Neutrophil (primary cell): ENCODE results near the gene RAD51B.

ENCODE experiments used
- H3K27ac ChIP-seq: fragments of 200-600 bp; sonication (generic); 2 replicates; pipeline ENCODE4 v1.5.1; 2016; ENCODE audit warnings: mild to moderate bottlenecking, moderate library complexity
- H3K27me3 ChIP-seq: fragments of 200-600 bp; sonication (generic); 2 replicates; pipeline ENCODE4 v1.6.0; 2016; ENCODE audit warnings: mild to moderate bottlenecking
- H3K36me3 ChIP-seq: fragments of 200-600 bp; sonication (generic); 2 replicates; pipeline ENCODE4 v1.5.1; 2017
- H3K4me1 ChIP-seq, 2 experiments: fragments of 200-600 bp in 1 of 2; sonication (generic) in 1 of 2; 1 replicate in 1 of 2; 2 replicates in 1 of 2; pipeline versions ENCODE4 v1.5.1 to v1.6.1; 2013 to 2016; ENCODE audit warnings: low read depth in 1 of 2, low read length in 1 of 2, mild to moderate bottlenecking in 1 of 2, moderate library complexity in 1 of 2; ENCODE audit not compliant: control insufficient read depth in 1 of 2, insufficient read depth in 1 of 2
- H3K4me3 ChIP-seq, 2 experiments: fragments of 200-600 bp in 1 of 2; sonication (generic) in 1 of 2; 1 replicate in 1 of 2; 2 replicates in 1 of 2; pipeline ENCODE4 v1.5.1; 2013 to 2016; ENCODE audit warnings: low read depth in 1 of 2, low read length in 1 of 2, mild to moderate bottlenecking in 1 of 2, moderate library complexity in 1 of 2
- H3K9me3 ChIP-seq: fragments of 200-600 bp; sonication (generic); 2 replicates; pipeline ENCODE4 v1.5.1; 2016
- CTCF ChIP-seq: fragments of 200-600 bp; sonication (generic); IDR thresholded peaks from 2 replicates; pipeline ENCODE4 v1.5.1; 2016; ENCODE audit warnings: antibody characterized with exemption

RAD51B gene

GRCh38 chr14:68312300-68312699 is 492.7 kb downstream of the RAD51B start:
- no peaks in the 10 kb centered on the region for H3K27me3 ChIP-seq
- no peak overlapping the region for H3K4me3 ChIP-seq
- H3K4me1 ChIP-seq = peaks cover 0 to 9% of the 10 kb centered on the region in 2 experiments
- no peaks in the 10 kb centered on the region for H3K9me3 ChIP-seq
- TF ChIP-seq CTCF = no peak
- H3K36me3 ChIP-seq = no peaks in the 10 kb centered on the region
- no peak overlapping the region for H3K27ac ChIP-seq

GRCh38 chr14:68312884-68313610 is 493.5 kb downstream of the RAD51B start:
- no peaks in the 10 kb centered on the region for H3K36me3 ChIP-seq
- H3K27me3 ChIP-seq = no peaks in the 10 kb centered on the region
- H3K9me3 ChIP-seq = no peaks in the 10 kb centered on the region
- TF ChIP-seq CTCF = no peak
- H3K27ac ChIP-seq = no peak overlapping the region
- no peak overlapping the region for H3K4me3 ChIP-seq
- H3K4me1 ChIP-seq = peaks cover 0 to 9% of the 10 kb centered on the region in 2 experiments

GRCh38 chr14:68314642-68315041 is 495.1 kb downstream of the RAD51B start:
- Histone ChIP-seq H3K36me3 (no peaks in the 10 kb centered on the region), H3K27ac (no peak overlapping the region), H3K27me3 (no peaks in the 10 kb centered on the region), H3K4me1 (peaks cover 0 to 5% of the 10 kb centered on the region in 2 experiments), H3K9me3 (no peaks in the 10 kb centered on the region), H3K4me3 (no peak overlapping the region)
- no peak for TF ChIP-seq CTCF

GRCh38 chr14:68315081-68315480 is 495.5 kb downstream of the RAD51B start:
- Histone ChIP-seq H3K4me3 (no peak overlapping the region), H3K9me3 (no peaks in the 10 kb centered on the region), H3K36me3 (no peaks in the 10 kb centered on the region), H3K4me1 (peaks cover 0 to under 1% of the 10 kb centered on the region in 2 experiments), H3K27me3 (no peaks in the 10 kb centered on the region), H3K27ac (no peak overlapping the region)
- no peak for TF ChIP-seq CTCF

GRCh38 chr14:68316078-68316868 is 496.7 kb downstream of the RAD51B start:
- no peaks in the 10 kb centered on the region for H3K27me3 ChIP-seq
- H3K4me3 ChIP-seq = no peak overlapping the region
- H3K27ac ChIP-seq = no peak overlapping the region
- no peak for TF ChIP-seq CTCF
- H3K9me3 ChIP-seq = no peaks in the 10 kb centered on the region
- no peaks in the 10 kb centered on the region for H3K4me1 ChIP-seq
- H3K36me3 ChIP-seq = no peaks in the 10 kb centered on the region
